GM21619 (cell line): ENCODE results near the gene INTS3.
"Not testable (repeated sequence)": the region's sequence is repeated elsewhere in the genome, so short reads cannot be mapped to it uniquely, and the experiment has no call there.

ENCODE experiments used
- ATAC-seq: cut with Tn5 transposase; IDR thresholded peaks from one replicate; pipeline ENCODE4 v1.9.1; 2021; ENCODE audit not compliant: unreplicated experiment

Gene INTS3

GRCh38 chr1:153752072-153752471, 24.2 kb downstream of the INTS3 start:
- no peak for ATAC-seq

GRCh38 chr1:153752571-153753195, 24.8 kb downstream of the INTS3 start:
- no peak for ATAC-seq

- no peak for ATAC-seq
These were observed 26.4 kb downstream of the INTS3 start for GRCh38 chr1:153754266-153754665.

GRCh38 chr1:153760440-153760839, 32.6 kb downstream of the INTS3 start:
- no peak for ATAC-seq

- ATAC-seq = no peak
These were observed 35.7 kb downstream of the INTS3 start for GRCh38 chr1:153763365-153764225.

GRCh38 chr1:153764310-153764709, 36.5 kb downstream of the INTS3 start:
- no peak for ATAC-seq

GRCh38 chr1:153766663-153767062, 38.8 kb downstream of the INTS3 start:
- not testable (repeated sequence) for ATAC-seq

- ATAC-seq = no peak
These were observed 39.7 kb downstream of the INTS3 start for GRCh38 chr1:153767519-153767918.

- ATAC-seq = no peak
These were observed 40.7 kb downstream of the INTS3 start for GRCh38 chr1:153768316-153769181.

GRCh38 chr1:153769221-153769620, 41.4 kb downstream of the INTS3 start:
- ATAC-seq = no peak

GRCh38 chr1:153770797-153771196, 42.9 kb downstream of the INTS3 start:
- no peak for ATAC-seq

GRCh38 chr1:153771261-153771660, 43.4 kb downstream of the INTS3 start:
- ATAC-seq = no peak

GRCh38 chr1:153771841-153772593, 44.2 kb downstream of the INTS3 start:
- no peak for ATAC-seq

- no peak for ATAC-seq
These were observed 45.5 kb downstream of the INTS3 start for GRCh38 chr1:153773096-153773921.

- no peak for ATAC-seq
These were observed 46.3 kb downstream of the INTS3 start for GRCh38 chr1:153774026-153774595.

GRCh38 chr1:153774780-153775457, 47.1 kb downstream of the INTS3 start, which contains the start of gene SLC27A3:
SLC27A3 (plus strand) TSS chr1:153775407; CDS start chr1:153775498, 91 bp downstream.
- peak; percentile 29 for ATAC-seq

GRCh38 chr1:153775458-153776327, 47.8 kb downstream of the INTS3 start:
- peak; percentile 50 for ATAC-seq

GRCh38 chr1:153776352-153776751, 48.5 kb downstream of the INTS3 start:
- ATAC-seq = no peak
